ENCODE data around the gene VPS41.
"Not testable (repeated sequence)": the region's sequence is repeated elsewhere in the genome, so short reads cannot be mapped to it uniquely, and the experiment has no call there.

Gene VPS41

DNA sequence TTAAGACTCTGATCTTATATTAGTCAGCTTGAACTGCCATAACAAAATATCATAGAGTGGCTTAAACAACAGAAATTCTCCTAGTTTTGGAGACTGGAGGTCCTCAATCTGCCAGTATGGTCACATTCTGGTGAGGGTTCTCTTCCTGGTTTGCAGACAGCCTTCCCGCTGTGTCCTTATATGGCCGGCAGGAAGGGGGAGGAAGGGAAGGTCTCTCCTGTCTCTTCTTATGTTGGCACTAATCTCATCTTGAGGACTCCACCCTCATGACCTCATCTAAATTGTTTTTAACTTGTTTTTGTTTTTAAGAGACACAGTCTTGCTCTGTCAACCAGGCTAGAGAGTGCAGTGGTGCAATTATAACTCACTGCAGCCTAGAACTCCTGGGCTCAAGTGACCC is 53.1 kb downstream of the VPS41 start:
- DNase-seq (ENCODE audit: low spot score), result no peak
- no peak for TF ChIP-seq CTCF (conservative IDR thresholded peaks at IDR 0.05; ENCODE audit: low read depth)
- no peak overlapping the region for H3K27ac ChIP-seq
- POLR2A ChIA-PET (ENCODE audit: low non-redundant PET), result no interaction called here
- CTCF ChIA-PET, result no interaction called here

DNA sequence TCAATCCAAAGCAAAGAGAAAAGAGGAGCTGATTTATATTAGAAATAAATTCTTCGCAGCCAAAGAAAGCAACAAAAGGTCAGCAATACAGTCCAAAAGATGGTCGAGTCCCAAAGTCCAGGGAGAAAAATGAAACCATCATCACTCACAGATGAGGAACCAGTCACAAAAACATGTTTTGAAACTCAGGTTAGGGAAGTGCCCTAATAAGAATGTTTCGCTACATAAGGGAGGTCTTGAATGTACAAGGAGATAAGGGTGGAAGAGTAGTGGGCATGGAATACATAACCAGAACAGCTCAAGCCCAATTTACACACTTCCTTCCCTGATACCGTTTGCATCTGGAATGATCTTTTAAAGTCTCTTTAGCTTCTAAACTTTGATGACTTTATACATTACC is 53.6 kb downstream of the VPS41 start:
- H3K27ac ChIP-seq, result no peak overlapping the region
- DNase-seq (ENCODE audit: low spot score), result no peak
- ChIA-PET POLR2A (ENCODE audit: low non-redundant PET) (no interaction called here), CTCF (no interaction called here)
- TF ChIP-seq CTCF (conservative IDR thresholded peaks at IDR 0.05; ENCODE audit: low read depth), result no peak

DNA sequence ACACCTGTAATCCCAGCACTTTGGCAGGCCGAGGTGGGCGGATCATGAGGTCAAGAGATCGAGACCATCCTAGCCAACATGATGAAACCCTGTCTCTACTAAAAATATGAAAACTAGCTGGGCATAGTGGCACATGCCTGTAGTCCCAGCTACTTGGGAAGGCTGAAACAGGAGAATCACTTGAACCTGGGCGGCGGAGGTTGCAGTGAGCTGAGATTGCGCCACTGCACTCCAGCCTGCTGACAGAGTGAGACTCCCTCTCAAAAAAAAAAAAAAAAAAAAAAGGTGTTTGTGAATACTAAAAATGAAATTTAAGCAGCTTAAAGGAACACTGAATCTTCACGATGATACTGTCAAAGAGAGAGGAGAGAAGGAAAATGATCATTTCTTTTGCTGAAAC is 54.0 kb downstream of the VPS41 start:
- H3K27ac ChIP-seq; POLR2A ChIA-PET (ENCODE audit: low non-redundant PET); CTCF ChIA-PET; DNase-seq (ENCODE audit: low spot score): not testable (repeated sequence)

DNA sequence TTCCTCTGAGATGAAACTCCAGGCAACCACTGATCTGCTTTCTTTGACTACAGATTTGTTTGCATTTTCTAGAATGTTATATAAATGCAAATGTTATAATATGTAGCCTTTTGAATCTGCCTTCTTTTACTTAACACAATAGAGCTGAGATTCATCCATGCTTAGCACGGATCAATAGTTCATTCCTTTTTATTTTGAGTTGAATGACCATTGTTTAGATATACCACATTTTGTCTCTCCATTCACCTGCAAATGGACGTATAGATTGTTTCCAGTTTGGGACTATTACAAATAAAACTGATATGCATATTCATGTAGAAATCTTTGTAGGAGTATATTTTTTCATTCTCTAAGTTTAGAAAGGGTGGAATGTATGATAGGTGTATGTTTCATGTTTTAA is 57.7 kb downstream of the VPS41 start:
- no peak for TF ChIP-seq CTCF (conservative IDR thresholded peaks at IDR 0.05; ENCODE audit: low read depth)
- POLR2A ChIA-PET (ENCODE audit: low non-redundant PET), result no interaction called here
- CTCF ChIA-PET, result no interaction called here

DNA sequence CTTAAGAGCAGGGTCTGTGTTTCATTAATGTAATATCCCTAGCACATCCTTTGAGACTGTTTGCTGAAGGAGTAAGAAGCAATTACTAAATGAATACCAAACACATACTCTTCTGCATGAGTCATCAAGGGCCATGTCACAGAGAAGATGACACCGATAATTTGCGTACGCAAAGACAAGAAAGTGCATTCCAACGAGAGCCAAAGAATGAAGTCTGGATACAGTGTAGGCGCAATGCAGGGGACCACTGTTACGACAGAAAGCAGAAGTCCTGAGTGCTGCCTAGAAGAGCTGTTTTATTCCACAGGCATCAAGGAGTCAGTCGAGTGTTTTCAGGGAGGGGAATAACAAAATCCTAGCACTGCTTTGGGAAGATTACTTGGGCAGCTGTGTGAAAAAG is 62.7 kb downstream of the VPS41 start:
- DNase-seq (ENCODE audit: low spot score), result no peak
- H3K27ac ChIP-seq, result no peak overlapping the region
- ChIA-PET POLR2A (ENCODE audit: low non-redundant PET) (no interaction called here), CTCF (interaction anchor here (1.2 kb wide), 1 partner anchor 476 kb away, joined by 5 read pairs; no protein-coding TSS in a partner anchor)
- TF ChIP-seq CTCF (conservative IDR thresholded peaks at IDR 0.05; ENCODE audit: low read depth), result no peak

More for the DNA sequence above, 57.7 kb downstream of the VPS41 start:
- no peak for DNase-seq (ENCODE audit: low spot score)
- no peak overlapping the region for H3K27ac ChIP-seq

DNA sequence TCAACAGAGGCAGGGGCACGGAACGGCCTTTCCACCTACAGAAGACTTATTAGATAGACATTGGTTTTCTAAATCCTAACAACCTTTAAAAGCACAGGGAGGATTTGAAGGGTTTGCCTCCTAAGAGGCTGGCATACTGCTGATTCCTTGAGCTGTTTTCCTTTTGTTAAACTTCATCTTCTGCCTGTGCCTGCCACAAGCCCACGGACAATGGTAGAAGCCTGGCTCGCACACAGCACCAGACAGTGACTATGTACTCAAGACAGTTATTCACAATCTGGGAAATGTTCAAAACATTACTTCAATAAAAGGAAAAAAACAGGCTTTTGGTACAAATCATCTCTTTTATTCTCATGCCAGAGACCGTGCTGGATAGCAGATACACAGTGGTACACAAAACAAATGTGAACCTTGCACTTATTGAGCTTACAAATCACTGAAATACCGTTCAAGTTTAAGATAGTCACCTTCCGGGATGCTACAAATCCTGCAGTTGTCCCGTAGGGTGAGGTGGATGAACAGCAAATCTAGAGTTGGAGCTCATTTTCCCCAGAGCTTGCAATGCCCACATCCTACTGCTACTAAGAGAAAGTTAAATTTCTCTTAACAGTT is 63.9 kb downstream of the VPS41 start:
- no peak for DNase-seq (ENCODE audit: low spot score)
- TF ChIP-seq CTCF (conservative IDR thresholded peaks at IDR 0.05; ENCODE audit: low read depth), result no peak
- CTCF ChIA-PET, result no interaction called here
- no peak overlapping the region for H3K27ac ChIP-seq
- POLR2A ChIA-PET (ENCODE audit: low non-redundant PET), result no interaction called here

GRCh38 chr7:38842746-38843145 is 66.2 kb downstream of the VPS41 start:
- CTCF ChIA-PET, result interaction anchor here (0.7 kb wide), 1 partner anchor 531 kb away, joined by 3 read pairs; no protein-coding TSS in a partner anchor
- POLR2A ChIA-PET (ENCODE audit: low non-redundant PET), result no interaction called here
- no peak overlapping the region for H3K27ac ChIP-seq
- no peak for TF ChIP-seq CTCF (conservative IDR thresholded peaks at IDR 0.05; ENCODE audit: low read depth)
- no peak for DNase-seq (ENCODE audit: low spot score)

Data from RWPE1 (cell line).